Psoas muscle (tissue), 8 donors: Measurements from ENCODE around the gene LIMA1. TPM values are rescaled to one million over a fixed set of nuclear protein-coding genes. Genes with fewer than 3 reads are reported as not detected.

Experiments
- ATAC-seq, 4 donors: fragments of 200-7000 bp; cut with Tn5 transposase; one replicate each; pipeline ENCODE4 v1.9.1; 2020; ENCODE audit warnings: moderate library complexity in 3 of 4, mild to moderate bottlenecking in 2 of 4
- DNase-seq, 2 donors: peaks; one replicate each; pipeline ENCODE4 v3.0.0-alpha.2; 2020
- H3K27ac ChIP-seq: fragments of 200-600 bp; one replicate; pipeline ENCODE4 v1.8.0; 2022
- H3K27me3 ChIP-seq, 3 donors: fragments of 200-600 bp in 1 of 3; one replicate each; pipeline versions ENCODE4 v1.6.1 to v1.8.0; 2013 to 2022; ENCODE audit warnings: low read length in 2 of 3, mild to moderate bottlenecking in 2 of 3, moderate library complexity in 1 of 3; ENCODE audit not compliant: insufficient read depth in 3 of 3
- H3K36me3 ChIP-seq, 2 donors: fragments of 200-600 bp in 1 of 2; one replicate each; pipeline versions ENCODE4 v1.6.1 to v1.8.0; 2013 to 2022; ENCODE audit warnings: low read depth in 1 of 2, mild to moderate bottlenecking in 1 of 2, moderate library complexity in 1 of 2; ENCODE audit not compliant: insufficient read depth in 1 of 2
- H3K4me1 ChIP-seq: fragments of 200-600 bp; one replicate; pipeline ENCODE4 v1.8.0; 2022
- H3K4me3 ChIP-seq: fragments of 200-600 bp; one replicate; pipeline ENCODE4 v1.8.0; 2022; ENCODE audit warnings: mild to moderate bottlenecking
- H3K9me3 ChIP-seq: fragments of 200-600 bp; one replicate; pipeline ENCODE4 v1.8.0; 2022
- CTCF ChIP-seq: fragments of 200-600 bp; IDR thresholded peaks from one replicate; pipeline ENCODE4 v1.8.0; 2022; ENCODE audit warnings: antibody characterized with exemption
- WGBS, 3 donors: extraction: QIAGEN DNeasy Blood & Tissue Kit; methylation state at CpG; one replicate each; pipeline versions ENCODE4 v1.1.6 to v1.1.7; 2013; 5-methylcytosine and 5-hydroxymethylcytosine counted together
- intact Hi-C, 2 donors: fragments of 100-400 bp; cut with DNase I; formaldehyde crosslinking; loops; one replicate each; pipeline versions ENCODE4 v1.11.0 to v1.14.2; 2022
- polyA plus RNA-seq, 3 donors: library from polyadenylated mRNA; stranded (reverse); fragments of 200-250 nt; gene quantifications; one replicate each; pipeline ENCODE4 v1.2.3, GENCODE V29; 2013
- total RNA-seq, 4 donors: library from RNA; stranded (reverse); fragmentation: NEBNext Ultra II Directional in 2 of 4; extraction: Animal tissue kit (Norgen Biotek cat#: 25700) in 2 of 4; gene quantifications; one replicate each; pipeline versions ENCODE4 v1.2.1 to v1.2.4, GENCODE V29; 2021 to 2023
- donor health status: healthy with polysubstance abuse.
- donor health status: DM: no; HTN: no; CAD: no; lungs with moderate emphysema.
- donor health status: Bipolar disorder and iron deficiency.
- donor health status: healthy.
- donor health status: DM: yes; HTN: yes; CAD: no.
- donor health status: DM: no; HTN: no; CAD: no.
- donor health status: DM: no; HTN: no; CAD: no.
- donor health status: DM: yes; HTN: yes; CAD: no.

The LIMA1 gene
- total and polyA plus RNA-seq, 7 donors: 5.6 to 25.3 (median 9.0) TPM

- DNase-seq (no peak), ATAC-seq (peak in 1 of 4 donors; percentile 17)
- Histone ChIP-seq H3K9me3 (no peaks in the 10 kb centered on the region), H3K27ac (peak overlapping the region; percentile 90), H3K36me3 (no peaks in the 10 kb centered on the region), H3K4me1 (peaks cover 65% of the 10 kb centered on the region), H3K4me3 (no peak overlapping the region), H3K27me3 (no peaks in the 10 kb centered on the region)
- no peak for TF ChIP-seq CTCF
- WGBS, 3 donors: 36 to 63% (median 38%) methylated on average over 7 of the region's 7 CpGs
- intact Hi-C loops: loop anchor here in 1 of 2 donors (5.0 kb wide), 1 partner anchor 36 kb away; the partner anchor contains the start of gene LIMA1
These were observed 37.0 kb downstream of the LIMA1 start for GRCh38 chr12:50246197-50246865.

GRCh38 chr12:50243507-50243906, 39.8 kb downstream of the LIMA1 start:
- TF ChIP-seq CTCF: no peak
- Histone ChIP-seq H3K36me3 (no peaks in the 10 kb centered on the region), H3K27me3 (no peaks in the 10 kb centered on the region), H3K27ac (peak overlapping the region; percentile 90), H3K4me1 (peaks cover 59% of the 10 kb centered on the region), H3K9me3 (no peaks in the 10 kb centered on the region), H3K4me3 (no peak overlapping the region)
- WGBS, 3 donors: 53 to 79% (median 55%) methylated on average over 1 of the region's 1 CpG
- intact Hi-C loops: no loop called here
- ATAC-seq: no peak
- no peak for DNase-seq

GRCh38 chr12:50242751-50243191, 40.5 kb downstream of the LIMA1 start:
- ATAC-seq (no peak), DNase-seq (no peak)
- H3K36me3 ChIP-seq: no peaks in the 10 kb centered on the region
- peaks cover 56% of the 10 kb centered on the region for H3K4me1 ChIP-seq
- intact Hi-C loops: no loop called here
- no peaks in the 10 kb centered on the region for H3K9me3 ChIP-seq
- H3K27me3 ChIP-seq: no peaks in the 10 kb centered on the region
- H3K27ac ChIP-seq: peak overlapping the region; percentile 90
- H3K4me3 ChIP-seq: no peak overlapping the region
- 31 to 42% (median 35%) methylated on average over 1 of the region's 1 CpG for WGBS, 3 donors
- no peak for TF ChIP-seq CTCF

- intact Hi-C loops: no loop called here
- Histone ChIP-seq H3K4me1 (peaks cover 54% of the 10 kb centered on the region), H3K4me3 (no peak overlapping the region), H3K36me3 (no peaks in the 10 kb centered on the region), H3K27me3 (no peaks in the 10 kb centered on the region), H3K27ac (peak overlapping the region; percentile 90), H3K9me3 (no peaks in the 10 kb centered on the region)
- no peak for ATAC-seq
- WGBS, 3 donors: 90 to 98% (median 97%) methylated on average over 1 of the region's 1 CpG
- no peak for DNase-seq
- TF ChIP-seq CTCF: no peak
These were observed 42.1 kb downstream of the LIMA1 start for GRCh38 chr12:50241178-50241577.

GRCh38 chr12:50240792-50241114, 42.6 kb downstream of the LIMA1 start:
- H3K36me3 ChIP-seq: no peaks in the 10 kb centered on the region
- H3K27me3 ChIP-seq: no peaks in the 10 kb centered on the region
- no peak for TF ChIP-seq CTCF
- H3K4me3 ChIP-seq: no peak overlapping the region
- H3K9me3 ChIP-seq: no peaks in the 10 kb centered on the region
- H3K27ac ChIP-seq: peak overlapping the region; percentile 90
- ATAC-seq (no peak), DNase-seq (no peak)
- intact Hi-C loops: no loop called here
- H3K4me1 ChIP-seq: peaks cover 53% of the 10 kb centered on the region
- WGBS, 3 donors: 48 to 73% (median 60%) methylated on average over 1 of the region's 1 CpG
